ENCODE measurements around the gene CDC34.
A peak's percentile ranks its signal among the peaks of the same experiment; 100 is the strongest.

CDC34 gene

DNA sequence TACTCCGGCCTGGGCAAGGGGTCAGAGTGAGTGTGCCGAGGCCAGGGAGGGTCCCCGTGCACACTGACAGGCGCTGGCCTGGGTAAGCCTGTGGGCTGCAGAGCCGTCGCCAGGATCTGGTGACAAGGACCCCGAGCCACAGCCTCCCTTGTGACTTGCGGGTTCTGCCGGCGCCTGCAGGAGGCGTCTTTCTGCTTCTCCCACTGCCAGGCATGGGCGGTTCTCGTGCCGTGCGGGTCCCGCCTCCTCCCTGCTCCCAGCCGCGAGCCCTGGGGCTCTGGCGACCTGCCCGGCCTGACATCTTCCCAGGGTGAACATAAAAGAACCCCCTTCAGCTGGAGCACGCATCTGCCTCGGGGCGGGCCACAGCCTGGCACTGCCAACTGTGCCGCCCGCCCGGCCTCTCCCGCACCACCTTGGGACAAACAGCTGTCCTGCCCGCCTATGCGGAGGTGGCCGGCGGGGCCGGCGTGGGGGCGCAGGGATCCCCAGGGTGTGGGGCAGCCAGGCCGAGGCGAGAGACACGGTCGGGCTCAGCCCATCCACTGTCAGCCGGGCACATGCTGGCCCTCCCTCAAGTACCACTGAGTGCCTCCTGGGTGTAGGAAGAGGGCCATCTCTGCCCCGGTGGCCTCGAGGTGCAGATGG lies 56.7 kb downstream of the CDC34 start:
- no peak overlapping the region for H3K27ac Mint-ChIP-seq
- DNase-seq (peak; percentile 76), ATAC-seq (peak; percentile 58)
- H3K36me3 Mint-ChIP-seq (ENCODE audit: low read depth) = no peaks in the 10 kb centered on the region
- H3K4me3 Mint-ChIP-seq = no peak overlapping the region
- no peaks in the 10 kb centered on the region for H3K9me3 Mint-ChIP-seq
- peaks cover 9% of the 10 kb centered on the region for H3K4me1 Mint-ChIP-seq
- peaks cover 27% of the 10 kb centered on the region for H3K27me3 Mint-ChIP-seq

- peaks cover 4% of the 10 kb centered on the region for H3K4me1 Mint-ChIP-seq
- DNase-seq (no peak), ATAC-seq (no peak)
- H3K27me3 Mint-ChIP-seq = peaks cover 33% of the 10 kb centered on the region
- no peak overlapping the region for H3K4me3 Mint-ChIP-seq
- H3K9me3 Mint-ChIP-seq = no peaks in the 10 kb centered on the region
- H3K27ac Mint-ChIP-seq = no peak overlapping the region
- no peaks in the 10 kb centered on the region for H3K36me3 Mint-ChIP-seq (ENCODE audit: low read depth)
Observed at GRCh38 chr19:588741-589692, 57.5 kb downstream of the CDC34 start.

GRCh38 chr19:589693-590395 lies 58.3 kb downstream of the CDC34 start, which contains the start of gene HCN2:
HCN2 (plus strand) TSS chr19:589881; CDS start chr19:589946, 65 bp downstream.
- ATAC-seq (no peak), DNase-seq (no peak)
- Mint-ChIP-seq H3K36me3 (ENCODE audit: low read depth) (no peaks in the 10 kb centered on the region), H3K4me3 (no peak within 1 kb of the TSS), H3K27me3 (peaks cover 33% of the 10 kb centered on the region), H3K4me1 (peaks cover 3% of the 10 kb centered on the region), H3K27ac (no peak within 1 kb of the TSS), H3K9me3 (no peaks in the 10 kb centered on the region)

DNA sequence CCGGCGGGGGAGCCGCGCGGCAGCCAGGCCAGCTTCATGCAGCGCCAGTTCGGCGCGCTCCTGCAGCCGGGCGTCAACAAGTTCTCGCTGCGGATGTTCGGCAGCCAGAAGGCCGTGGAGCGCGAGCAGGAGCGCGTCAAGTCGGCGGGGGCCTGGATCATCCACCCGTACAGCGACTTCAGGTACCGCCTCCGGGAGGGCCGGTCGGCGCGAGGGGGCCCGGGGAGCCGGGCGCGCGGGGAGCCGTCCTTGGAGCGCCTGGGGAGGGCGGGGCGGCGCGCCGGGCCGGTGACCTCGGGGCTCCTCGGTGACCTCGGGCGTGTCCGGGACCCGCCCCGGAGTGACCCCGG lies 58.8 kb downstream of the CDC34 start:
- Mint-ChIP-seq H3K27ac (no peak overlapping the region), H3K36me3 (ENCODE audit: low read depth) (no peaks in the 10 kb centered on the region), H3K4me1 (peaks cover 3% of the 10 kb centered on the region), H3K27me3 (peaks cover 34% of the 10 kb centered on the region), H3K4me3 (no peak overlapping the region), H3K9me3 (no peaks in the 10 kb centered on the region)
- ATAC-seq = peak; percentile 30
- no peak for DNase-seq

- Mint-ChIP-seq H3K4me1 (peaks cover 3% of the 10 kb centered on the region), H3K27ac (no peak overlapping the region), H3K9me3 (no peaks in the 10 kb centered on the region), H3K27me3 (peaks cover 34% of the 10 kb centered on the region), H3K36me3 (ENCODE audit: low read depth) (no peaks in the 10 kb centered on the region), H3K4me3 (no peak overlapping the region)
- no peak for DNase-seq
- no peak for ATAC-seq
Observed at GRCh38 chr19:590750-591098, 59.2 kb downstream of the CDC34 start.

- peaks cover 29% of the 10 kb centered on the region for H3K27me3 Mint-ChIP-seq
- peaks cover 3% of the 10 kb centered on the region for H3K4me1 Mint-ChIP-seq
- ATAC-seq = no peak
- no peaks in the 10 kb centered on the region for H3K9me3 Mint-ChIP-seq
- DNase-seq = no peak
- H3K27ac Mint-ChIP-seq = no peak overlapping the region
- no peak overlapping the region for H3K4me3 Mint-ChIP-seq
- H3K36me3 Mint-ChIP-seq (ENCODE audit: low read depth) = no peaks in the 10 kb centered on the region
Observed at GRCh38 chr19:591099-591958, 59.8 kb downstream of the CDC34 start.
